HepG2 (cell line): ENCODE data around the gene DSCAM.

Source experiments
- CBX2 ChIP-seq, 2 experiments: fragments of 200-600 bp in 1 of 2; sonication (generic); formaldehyde crosslinking in 1 of 2; IDR thresholded peaks; 2 replicates each; pipeline versions ENCODE4 v1.7.0 to v1.8.1; 2018 to 2022; ENCODE audit warnings: low read depth in 2 of 2, low read length in 1 of 2, mild to moderate bottlenecking in 1 of 2, missing genetic modification reagents in 1 of 2
- MAX ChIP-seq: IDR thresholded peaks from 2 replicates; pipeline ENCODE4 v1.6.1; 2012; ENCODE audit warnings: inconsistent platforms
- ZNF232 ChIP-seq: sonication (generic); formaldehyde crosslinking; IDR thresholded peaks from 2 replicates; pipeline ENCODE4 v1.4.0; 2020; ENCODE audit warnings: missing genetic modification reagents, borderline replicate concordance

- TF ChIP-seq ZNF232 (no peak), MAX (no peak), CBX2 (IDR thresholded peaks at IDR 0.05; ENCODE audit: low read depth, low read length) (no peak), CBX2 (CRISPR knock-in tag; IDR thresholded peaks at IDR 0.05; ENCODE audit: low read depth) (no peak)
Measured at GRCh38 chr21:40658311-40658710, 188.6 kb downstream of the DSCAM start.
